ENCODE measurements around the gene HOXD10. TPM values are rescaled to one million over a fixed set of nuclear protein-coding genes. Genes with fewer than 3 reads are reported as not detected.

HOXD10 gene
- total and polyA plus RNA-seq, 9 of the 15 experiments (the other 6 are each of a cell fraction or from before 2014, with no cell fraction given) = not detected

DNA sequence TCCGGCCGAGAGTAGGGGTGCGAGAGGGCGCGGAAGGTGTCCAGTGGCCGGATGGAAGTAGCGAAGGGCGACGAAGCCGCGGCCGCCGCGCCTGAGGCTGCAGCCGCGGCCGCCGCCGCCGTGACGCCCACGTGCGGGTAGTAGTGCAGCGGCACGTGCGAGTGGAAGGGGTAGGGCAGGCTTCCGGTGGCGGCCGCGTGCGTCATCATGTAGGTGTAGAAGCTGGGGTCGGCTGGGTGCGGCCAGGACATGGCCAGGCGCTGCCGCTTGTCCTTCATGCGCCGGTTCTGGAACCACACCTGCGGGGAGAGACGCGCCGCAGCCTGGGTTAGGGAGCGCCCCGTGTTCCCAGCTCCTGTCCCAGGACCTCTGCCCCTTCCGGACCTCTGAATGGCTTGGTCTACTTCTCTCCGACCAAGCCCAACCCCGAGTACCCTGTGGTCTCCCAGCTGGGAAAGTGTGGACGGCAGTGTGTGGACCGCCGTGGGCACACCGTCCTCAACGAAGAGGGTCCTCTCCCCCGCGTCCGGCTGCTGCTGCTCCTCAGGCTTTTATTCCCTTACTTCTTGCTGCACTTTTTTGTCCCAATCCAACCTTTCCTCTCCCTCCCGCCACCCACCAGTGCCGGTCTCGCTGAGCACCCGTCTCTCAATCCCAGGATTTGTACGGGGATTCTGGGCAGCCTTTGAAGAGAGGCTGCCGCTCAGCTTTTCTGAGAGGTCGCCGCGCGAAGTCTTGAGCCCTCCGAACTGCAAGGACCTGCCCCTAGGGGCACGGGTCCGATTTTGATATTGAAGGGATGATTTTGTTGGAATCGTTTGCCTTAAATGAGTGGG, 35.8 kb upstream of the HOXD10 start:
- Histone ChIP-seq H3K27ac (ENCODE audit: extremely low read depth, low read depth, low read length) (no peak overlapping the region), H3K27me3 (ENCODE audit: control insufficient read depth in 2 of 2, insufficient read depth in 2 of 2, low read length in 2 of 2) (peaks cover 49 to 70% of the 10 kb centered on the region in 2 experiments), H3K4me3 (peak overlapping the region; percentile 52), H3K4me2 (ENCODE audit: insufficient read depth, low read length) (peak overlapping the region; percentile 37), H3K9ac (ENCODE audit: insufficient read depth in 1 of 2, low read depth in 2 of 2, low read length in 2 of 2) (peak overlapping the region in 1 of 2 experiments; percentile 87; a peak in 2 of 4 replicates), H3K36me3 (ENCODE audit: control insufficient read depth, insufficient read depth, low read length) (no peaks in the 10 kb centered on the region), H3K9me1 (ENCODE audit: control insufficient read depth, insufficient read depth, low read length) (no peaks in the 10 kb centered on the region), H2AFZ (ENCODE audit: low read depth, low read length) (peak overlapping the region; percentile 76), H3K4me1 (replicated peaks in 1 of 2; ENCODE audit: control insufficient read depth in 2 of 2, insufficient read depth in 2 of 2, low read length in 2 of 2) (peaks cover under 1 to 34% of the 10 kb centered on the region in 2 experiments; a peak in 3 of 5 replicates), H4K20me1 (replicated peaks; ENCODE audit: control insufficient read depth, insufficient read depth, low read length) (peaks cover 4% of the 10 kb centered on the region; the same call in 1 of the 2 replicates), H3K79me2 (ENCODE audit: control insufficient read depth, insufficient read depth, low read length) (no peaks in the 10 kb centered on the region), H3K9me3 (replicated peaks; ENCODE audit: control insufficient read depth, insufficient read depth, low read depth, low read length) (peaks cover 10% of the 10 kb centered on the region)
- ATAC-seq (peak; percentile 5; the same call in 2 of the 3 replicates), FAIRE-seq (no peak), DNase-seq (ENCODE audit: extremely low read depth in 1 of 4, low spot score in 3 of 4) (no peak)
- ChIA-PET POLR2A (no interaction called here), CTCF (ENCODE audit: low intra/inter-chr PET ratio) (interaction anchor here (0.6 to 3.8 kb wide), 7 partner anchors 9 to 1331 kb away, joined by 3 to 36 read pairs (median 3); no protein-coding TSS in a partner anchor)
- in situ Hi-C loops (cut with MboI) = loop anchor here (10.0 to 25.0 kb wide), 2 partner anchors 656 to 1043 kb away; no protein-coding TSS in a partner anchor
- BruUV-seq (replicated peaks) = no TSS peak
- 77% methylated on average over 42 of the region's 68 CpGs for WGBS (ENCODE audit: insufficient coverage, low coverage, missing lambda C conversion rate)
- intact Hi-C loops (cut with micrococcal nuclease) = no loop called here
- TF ChIP-seq, protein P1, sequence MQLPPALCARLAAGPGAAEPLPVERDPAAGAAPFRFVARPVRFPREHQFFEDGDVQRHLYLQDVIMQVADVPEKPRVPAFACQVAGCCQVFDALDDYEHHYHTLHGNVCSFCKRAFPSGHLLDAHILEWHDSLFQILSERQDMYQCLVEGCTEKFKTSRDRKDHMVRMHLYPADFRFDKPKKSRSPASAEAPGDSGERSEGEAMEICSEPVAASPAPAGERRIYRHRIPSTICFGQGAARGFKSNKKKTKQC (CRISPR knock-in tag; IDR thresholded peaks at IDR 0.05) = peak; percentile 63; the same call in 1 of the 2 replicates
- TF ChIP-seq SRSF3 (IDR thresholded peaks at IDR 0.05; ENCODE audit: insufficient read depth, low read length) (no peak), FOXP1 (CRISPR knock-in tag; IDR thresholded peaks at IDR 0.05) (no peak), SIN3B (IDR thresholded peaks at IDR 0.05; ENCODE audit: low read depth) (no peak), CBX3 (IDR thresholded peaks at IDR 0.05; ENCODE audit: borderline replicate concordance in 1 of 2, low read length in 2 of 2) (no peak), ERF (CRISPR knock-in tag; IDR thresholded peaks at IDR 0.05) (0 out of 2 replicates have a peak, but pooled peaks have one; percentile 45), ILK (tag; IDR thresholded peaks at IDR 0.05; ENCODE audit: borderline replicate concordance, low read depth) (no peak), STAT5B (CRISPR knock-in tag; IDR thresholded peaks at IDR 0.05) (no peak), HDGF (IDR thresholded peaks at IDR 0.05) (no peak), PHB (CRISPR knock-in tag; IDR thresholded peaks at IDR 0.05) (no peak), MYBL2 (IDR thresholded peaks at IDR 0.05; ENCODE audit: low read depth) (no peak), MYBL2 (CRISPR knock-in tag; IDR thresholded peaks at IDR 0.05; ENCODE audit: borderline replicate concordance) (no peak), KLF6 (CRISPR knock-in tag; IDR thresholded peaks at IDR 0.05; ENCODE audit: borderline replicate concordance) (no peak), TCF7 (IDR thresholded peaks at IDR 0.05; ENCODE audit: borderline replicate concordance) (no peak), TRIM28 (IDR thresholded peaks at IDR 0.05) (no peak), ZNF354B (CRISPR knock-in tag; IDR thresholded peaks at IDR 0.05) (no peak), NCOA4 (IDR thresholded peaks at IDR 0.05; ENCODE audit: partially characterized antibody) (no peak), CHD2 (IDR thresholded peaks at IDR 0.05; ENCODE audit: low read depth, low read length) (no peak)
- TF ChIP-seq, protein P2, sequence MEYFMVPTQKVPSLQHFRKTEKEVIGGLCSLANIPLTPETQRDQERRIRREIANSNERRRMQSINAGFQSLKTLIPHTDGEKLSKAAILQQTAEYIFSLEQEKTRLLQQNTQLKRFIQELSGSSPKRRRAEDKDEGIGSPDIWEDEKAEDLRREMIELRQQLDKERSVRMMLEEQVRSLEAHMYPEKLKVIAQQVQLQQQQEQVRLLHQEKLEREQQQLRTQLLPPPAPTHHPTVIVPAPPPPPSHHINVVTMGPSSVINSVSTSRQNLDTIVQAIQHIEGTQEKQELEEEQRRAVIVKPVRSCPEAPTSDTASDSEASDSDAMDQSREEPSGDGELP (CRISPR knock-in tag; IDR thresholded peaks at IDR 0.05; ENCODE audit: borderline replicate concordance) = no peak
- TF ChIP-seq, protein P3, sequence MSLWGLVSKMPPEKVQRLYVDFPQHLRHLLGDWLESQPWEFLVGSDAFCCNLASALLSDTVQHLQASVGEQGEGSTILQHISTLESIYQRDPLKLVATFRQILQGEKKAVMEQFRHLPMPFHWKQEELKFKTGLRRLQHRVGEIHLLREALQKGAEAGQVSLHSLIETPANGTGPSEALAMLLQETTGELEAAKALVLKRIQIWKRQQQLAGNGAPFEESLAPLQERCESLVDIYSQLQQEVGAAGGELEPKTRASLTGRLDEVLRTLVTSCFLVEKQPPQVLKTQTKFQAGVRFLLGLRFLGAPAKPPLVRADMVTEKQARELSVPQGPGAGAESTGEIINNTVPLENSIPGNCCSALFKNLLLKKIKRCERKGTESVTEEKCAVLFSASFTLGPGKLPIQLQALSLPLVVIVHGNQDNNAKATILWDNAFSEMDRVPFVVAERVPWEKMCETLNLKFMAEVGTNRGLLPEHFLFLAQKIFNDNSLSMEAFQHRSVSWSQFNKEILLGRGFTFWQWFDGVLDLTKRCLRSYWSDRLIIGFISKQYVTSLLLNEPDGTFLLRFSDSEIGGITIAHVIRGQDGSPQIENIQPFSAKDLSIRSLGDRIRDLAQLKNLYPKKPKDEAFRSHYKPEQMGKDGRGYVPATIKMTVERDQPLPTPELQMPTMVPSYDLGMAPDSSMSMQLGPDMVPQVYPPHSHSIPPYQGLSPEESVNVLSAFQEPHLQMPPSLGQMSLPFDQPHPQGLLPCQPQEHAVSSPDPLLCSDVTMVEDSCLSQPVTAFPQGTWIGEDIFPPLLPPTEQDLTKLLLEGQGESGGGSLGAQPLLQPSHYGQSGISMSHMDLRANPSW (CRISPR knock-in tag; IDR thresholded peaks at IDR 0.05) = no peak
